SK-N-SH (cell line): ENCODE results near the gene PEX11A. TPM values are rescaled to one million over a fixed set of nuclear protein-coding genes. Genes with fewer than 3 reads are reported as not detected.

ENCODE experiments used
- CTCF ChIA-PET: fragments of 300-600, 350-600 bp; formaldehyde crosslinking; extraction: SDS; loops from one replicate; lab custom pipeline; 2021; lab: Yijun Ruan, JAX
- POLR2A ChIA-PET: fragments of 350-600 bp; sonication (Branson Sonifier 250); formaldehyde crosslinking; extraction: SDS; loops from one replicate; lab custom pipeline; 2020; ENCODE audit warnings: antibody characterized with exemption, inconsistent platforms; lab: Yijun Ruan, JAX
- DNase-seq: peaks from one replicate; pipeline ENCODE4 v3.0.0; 2012
- H2AFZ ChIP-seq: fragments of 200-600 bp; sonication (generic); 2 replicates; pipeline ENCODE4 v1.8.1; 2016; ENCODE audit warnings: antibody characterized with exemption, mild to moderate bottlenecking, low read depth
- H3F3A ChIP-seq: fragments of 200-600 bp; sonication (generic); replicated peaks from 2 replicates; pipeline ENCODE3; 2016; ENCODE audit warnings: antibody characterized with exemption, mild to moderate bottlenecking; ENCODE audit not compliant: insufficient read depth
- H3K27ac ChIP-seq, 2 experiments: fragments of 200-500 bp in 1 of 2; fragments of 200-600 bp in 1 of 2; sonication (Bioruptor generic) in 1 of 2; sonication (generic), shearing (Covaris generic) in 1 of 2; 2 replicates each; pipeline versions ENCODE4 v1.5.1 to v1.6.1; 2014 to 2016; ENCODE audit warnings: low read depth in 2 of 2, inconsistent platforms in 1 of 2, low read length in 1 of 2, mild to moderate bottlenecking in 1 of 2, mixed read lengths in 1 of 2
- H3K27me3 ChIP-seq: fragments of 200-600 bp; sonication (generic), shearing (Covaris generic); 2 replicates; pipeline ENCODE4 v1.6.1; 2016; ENCODE audit warnings: mixed run types; ENCODE audit not compliant: insufficient read depth
- H3K36me3 ChIP-seq, 2 experiments: fragments of 200-500 bp in 1 of 2; fragments of 200-600 bp in 1 of 2; sonication (Bioruptor generic) in 1 of 2; sonication (generic) in 1 of 2; replicated peaks in 1 of 2; 2 replicates each; pipeline versions ENCODE3 to v1.5.1; 2014 to 2016; ENCODE audit warnings: low read length in 1 of 2, mild to moderate bottlenecking in 1 of 2; ENCODE audit not compliant: insufficient read depth in 2 of 2, control insufficient read depth in 1 of 2
- H3K4me1 ChIP-seq, 2 experiments: fragments of 200-500 bp in 1 of 2; fragments of 200-600 bp in 1 of 2; sonication (Bioruptor generic) in 1 of 2; sonication (generic), shearing (Covaris generic) in 1 of 2; 2 replicates each; pipeline versions ENCODE4 v1.5.1 to v1.6.1; 2014 to 2016; ENCODE audit warnings: low read depth in 1 of 2, low read length in 1 of 2, mixed run types in 1 of 2; ENCODE audit not compliant: insufficient read depth in 2 of 2, control insufficient read depth in 1 of 2
- H3K4me2 ChIP-seq: fragments of 200-600 bp; sonication (generic), shearing (Covaris generic); 2 replicates; pipeline ENCODE4 v1.6.1; 2017; ENCODE audit warnings: mixed run types
- H3K4me3 ChIP-seq, 2 experiments: fragments of 200-500 bp in 1 of 2; fragments of 200-600 bp in 1 of 2; sonication (Bioruptor generic) in 1 of 2; sonication (generic), shearing (Covaris generic) in 1 of 2; 2 replicates each; pipeline versions ENCODE4 v1.5.1 to v1.8.1; 2014 to 2016; ENCODE audit warnings: low read depth in 2 of 2, inconsistent platforms in 1 of 2, low read length in 1 of 2, mild to moderate bottlenecking in 1 of 2, mixed read lengths in 1 of 2, moderate library complexity in 1 of 2
- H3K79me2 ChIP-seq: fragments of 200-600 bp; sonication (generic); 2 replicates; pipeline ENCODE4 v1.8.1; 2017; ENCODE audit warnings: mild to moderate bottlenecking; ENCODE audit not compliant: insufficient read depth
- H3K9ac ChIP-seq: fragments of 200-600 bp; sonication (generic); 2 replicates; pipeline ENCODE4 v1.6.1; 2017; ENCODE audit warnings: mixed run types
- H3K9me2 ChIP-seq: fragments of 200-600 bp; sonication (generic); 2 replicates; pipeline ENCODE4 v1.6.1; 2017; ENCODE audit warnings: mixed run types
- H3K9me3 ChIP-seq: fragments of 200-600 bp; sonication (generic); 2 replicates; pipeline ENCODE4 v1.6.1; 2017; ENCODE audit warnings: mixed run types, mild to moderate bottlenecking, moderate library complexity
- H4K20me1 ChIP-seq: fragments of 200-600 bp; sonication (generic); 2 replicates; pipeline ENCODE4 v1.6.1; 2017; ENCODE audit warnings: mild to moderate bottlenecking, mixed run types; ENCODE audit not compliant: insufficient read depth
- CHD2 ChIP-seq: fragments of 150-350 bp; IDR thresholded peaks from 2 replicates; pipeline ENCODE4 v1.6.1; 2018; ENCODE audit warnings: low read length; ENCODE audit not compliant: partially characterized antibody
- ELF1 ChIP-seq: IDR thresholded peaks from 2 replicates; pipeline ENCODE4 v1.4.0; 2012
- EZH2phosphoT487 ChIP-seq: fragments of 200-600 bp; sonication (generic); IDR thresholded peaks from 2 replicates; pipeline ENCODE4 v1.6.1; 2017; ENCODE audit warnings: low read depth, mixed run types, mild to moderate bottlenecking, antibody characterized with exemption, moderate library complexity, borderline replicate concordance
- FOXM1 ChIP-seq: IDR thresholded peaks from 2 replicates; pipeline ENCODE4 v1.4.0; 2012; ENCODE audit warnings: low read depth, mild to moderate bottlenecking
- GABPA ChIP-seq: IDR thresholded peaks from 2 replicates; pipeline ENCODE4 v1.4.0; 2012; ENCODE audit warnings: low read depth, mild to moderate bottlenecking
- GATA2 ChIP-seq: sonication (generic); formaldehyde crosslinking; IDR thresholded peaks from 2 replicates; pipeline ENCODE4 v1.5.0; 2020; ENCODE audit warnings: mild to moderate bottlenecking, missing genetic modification reagents
- NRF1 ChIP-seq: IDR thresholded peaks from 2 replicates; pipeline ENCODE4 v1.6.1; 2012; ENCODE audit warnings: low read depth, mild to moderate bottlenecking, low read length
- RAD21 ChIP-seq: IDR thresholded peaks from 2 replicates; pipeline ENCODE4 v1.6.1; 2012; ENCODE audit warnings: mild to moderate bottlenecking, low read length
- RCOR1 ChIP-seq: fragments of 150-350 bp; IDR thresholded peaks from 2 replicates; pipeline ENCODE4 v1.6.1; 2017; ENCODE audit warnings: antibody characterized with exemption, low read length
- RXRA ChIP-seq: IDR thresholded peaks from 2 replicates; pipeline ENCODE4 v1.4.0; 2012; ENCODE audit warnings: low read depth, mild to moderate bottlenecking, borderline replicate concordance
- SIN3A ChIP-seq: IDR thresholded peaks from 2 replicates; pipeline ENCODE4 v1.6.1; 2012; ENCODE audit warnings: low read depth, mild to moderate bottlenecking, low read length, moderate library complexity, borderline replicate concordance
- SMC3 ChIP-seq: IDR thresholded peaks from 2 replicates; pipeline ENCODE4 v1.6.1; 2012; ENCODE audit warnings: low read depth, low read length, improper control_type of control experiment
- TAF1 ChIP-seq: IDR thresholded peaks from 2 replicates; pipeline ENCODE4 v1.6.1; 2012; ENCODE audit warnings: low read depth, mild to moderate bottlenecking, low read length, moderate library complexity, borderline replicate concordance
- TCF12 ChIP-seq: IDR thresholded peaks from 2 replicates; pipeline ENCODE4 v1.4.0; 2012
- TEAD4 ChIP-seq: IDR thresholded peaks from 2 replicates; pipeline ENCODE4 v1.4.0; 2012; ENCODE audit warnings: mild to moderate bottlenecking, borderline replicate concordance; ENCODE audit not compliant: insufficient read depth
- YY1 ChIP-seq: IDR thresholded peaks from 2 replicates; pipeline ENCODE4 v1.4.0; 2012; ENCODE audit warnings: low read depth, mild to moderate bottlenecking
- WGBS: methylation state at CpG from one replicate; pipeline ENCODE4 v1.1.6; 2017; ENCODE audit warnings: low lambda C conversion rate; 5-methylcytosine and 5-hydroxymethylcytosine counted together
- polyA plus RNA-seq, 3 experiments: library from polyadenylated mRNA; depleted of rRNA; stranded (reverse); fragments of >200 nt; gene quantifications; 2 replicates each; pipeline ENCODE4 v1.2.3, GENCODE V29; 2012
- TF ChIP-seq, protein P1 (sequence below): fragments of 150-350 bp; IDR thresholded peaks from 2 replicates; pipeline ENCODE4 v1.6.1; 2016; ENCODE audit warnings: mild to moderate bottlenecking, low read depth, low read length
- TF ChIP-seq, protein P2 (sequence below): IDR thresholded peaks from 2 replicates; pipeline ENCODE4 v1.4.0; 2012; ENCODE audit warnings: low read depth, borderline replicate concordance
- TF ChIP-seq, protein P3 (sequence below): IDR thresholded peaks from 2 replicates; pipeline ENCODE4 v1.4.0; 2012; ENCODE audit warnings: low read depth
- TF ChIP-seq, protein P4 (sequence below): IDR thresholded peaks from 2 replicates; pipeline ENCODE4 v1.4.0; 2012; ENCODE audit warnings: low read depth, borderline replicate concordance
- TF ChIP-seq, protein P5 (sequence below): fragments of 150-350 bp; IDR thresholded peaks from 2 replicates; pipeline ENCODE4 v1.6.1; 2017; ENCODE audit warnings: antibody characterized with exemption, low read length, low read depth, borderline replicate concordance

PEX11A gene
- polyA plus RNA-seq, 1 of the 3 experiments (the other 2 are of a cell fraction) = 6.1 TPM

DNA sequence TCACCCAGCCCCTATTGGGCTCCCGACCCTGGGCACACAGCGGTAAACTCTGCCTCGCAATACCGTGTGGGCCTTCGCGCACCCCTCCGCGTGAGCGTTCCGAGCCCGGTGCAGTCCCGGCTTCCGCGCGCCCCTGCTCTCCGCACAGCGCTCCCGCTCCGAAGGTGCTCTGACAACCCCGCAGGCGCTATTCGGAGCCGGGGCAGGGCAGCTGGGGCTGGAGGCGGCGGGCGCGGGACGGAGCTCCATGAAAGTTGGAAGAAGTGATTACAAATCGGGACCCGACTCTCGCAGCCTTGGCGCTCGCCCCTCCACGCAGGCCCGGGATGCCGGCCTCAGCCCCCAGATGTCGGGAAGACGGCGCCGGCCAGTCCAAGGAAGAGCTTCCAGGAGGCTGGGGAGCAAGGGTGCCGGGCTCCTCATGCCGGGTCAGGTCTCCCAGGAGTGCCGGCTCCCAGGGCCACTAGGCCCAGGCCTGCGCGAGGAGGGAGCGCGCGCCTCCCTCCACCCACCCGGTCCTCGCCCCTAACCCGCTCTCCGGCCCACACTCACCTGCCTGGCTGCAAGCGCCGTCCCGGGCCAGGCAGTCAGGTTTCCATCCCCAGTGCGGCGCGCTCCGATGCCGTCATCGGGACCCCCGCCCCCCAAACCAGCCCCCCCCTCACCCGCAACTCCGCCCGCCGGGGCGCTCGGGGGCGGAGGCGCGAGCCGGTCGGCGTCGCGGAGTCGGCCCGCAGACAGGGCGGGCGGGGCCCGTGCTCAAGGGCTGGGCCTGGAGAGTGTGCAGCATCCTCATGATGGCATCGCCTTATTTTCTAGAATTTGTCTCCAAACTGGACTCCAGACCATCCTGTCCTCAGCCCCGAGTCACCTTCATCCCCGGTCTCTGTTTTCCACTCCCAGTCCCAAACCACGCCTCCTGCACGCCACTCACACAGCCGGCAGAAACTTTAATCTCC lies 35.4 kb downstream of the PEX11A start, which contains the start of gene KIF7 (continued):
- TF ChIP-seq SIN3A (no peak), NRF1 (no peak), TCF12 (no peak), GABPA (no peak), FOXM1 (no peak), RXRA (no peak), YY1 (no peak), EZH2phosphoT487 (no peak)
- TF ChIP-seq, protein P1, sequence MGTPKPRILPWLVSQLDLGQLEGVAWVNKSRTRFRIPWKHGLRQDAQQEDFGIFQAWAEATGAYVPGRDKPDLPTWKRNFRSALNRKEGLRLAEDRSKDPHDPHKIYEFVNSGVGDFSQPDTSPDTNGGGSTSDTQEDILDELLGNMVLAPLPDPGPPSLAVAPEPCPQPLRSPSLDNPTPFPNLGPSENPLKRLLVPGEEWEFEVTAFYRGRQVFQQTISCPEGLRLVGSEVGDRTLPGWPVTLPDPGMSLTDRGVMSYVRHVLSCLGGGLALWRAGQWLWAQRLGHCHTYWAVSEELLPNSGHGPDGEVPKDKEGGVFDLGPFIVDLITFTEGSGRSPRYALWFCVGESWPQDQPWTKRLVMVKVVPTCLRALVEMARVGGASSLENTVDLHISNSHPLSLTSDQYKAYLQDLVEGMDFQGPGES = no peak
- TF ChIP-seq, protein P2, sequence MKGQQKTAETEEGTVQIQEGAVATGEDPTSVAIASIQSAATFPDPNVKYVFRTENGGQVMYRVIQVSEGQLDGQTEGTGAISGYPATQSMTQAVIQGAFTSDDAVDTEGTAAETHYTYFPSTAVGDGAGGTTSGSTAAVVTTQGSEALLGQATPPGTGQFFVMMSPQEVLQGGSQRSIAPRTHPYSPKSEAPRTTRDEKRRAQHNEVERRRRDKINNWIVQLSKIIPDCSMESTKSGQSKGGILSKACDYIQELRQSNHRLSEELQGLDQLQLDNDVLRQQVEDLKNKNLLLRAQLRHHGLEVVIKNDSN = no peak
- TF ChIP-seq, protein P3, sequence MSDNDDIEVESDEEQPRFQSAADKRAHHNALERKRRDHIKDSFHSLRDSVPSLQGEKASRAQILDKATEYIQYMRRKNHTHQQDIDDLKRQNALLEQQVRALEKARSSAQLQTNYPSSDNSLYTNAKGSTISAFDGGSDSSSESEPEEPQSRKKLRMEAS = peak; percentile 63

DNA sequence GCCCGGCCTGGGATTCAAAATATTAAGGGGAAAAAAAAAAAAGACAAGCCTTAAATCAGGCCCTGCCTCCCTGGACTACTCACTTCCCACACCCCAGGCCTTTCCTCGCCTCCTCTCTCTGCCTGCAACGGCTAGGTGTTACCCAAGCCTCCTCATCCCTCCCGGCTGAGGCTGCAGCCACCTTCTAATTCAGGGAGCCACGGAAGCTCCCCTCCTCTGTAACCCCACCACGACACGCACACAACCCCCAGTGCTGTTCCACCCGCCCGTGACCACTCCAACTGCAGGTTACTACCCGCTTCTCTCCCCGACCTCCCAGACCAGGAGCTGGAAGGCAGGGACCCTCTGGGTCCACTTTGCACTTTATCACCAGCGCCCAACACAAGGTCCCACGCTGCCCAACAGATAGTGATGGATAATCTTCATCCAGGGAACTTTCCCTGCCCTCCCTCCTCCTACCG lies 36.2 kb downstream of the PEX11A start:
- peak overlapping the region; percentile 35; the same call in 1 of the 2 replicates for H2AFZ ChIP-seq
- no peaks in the 10 kb centered on the region for H3K9me3 ChIP-seq
- H4K20me1 ChIP-seq = no peaks in the 10 kb centered on the region
- WGBS = 51% methylated on average over 14 of the region's 14 CpGs
- no peak for DNase-seq
- H3K4me1 ChIP-seq = peaks cover 0 to 6% of the 10 kb centered on the region in 2 experiments; a peak in 2 of 4 replicates
- POLR2A ChIA-PET = interaction anchor here (1.1 to 1.2 kb wide), 2 partner anchors 12 to 240 kb away, joined by 3 to 4 read pairs; partner anchors contain the start of gene AP3S2
- no peaks in the 10 kb centered on the region for H3K27me3 ChIP-seq
- CTCF ChIA-PET = interaction anchor here (0.6 to 1.6 kb wide), 4 partner anchors 8 to 86 kb away, joined by 3 to 7 read pairs (median 4); no protein-coding TSS in a partner anchor
- peaks cover 39% of the 10 kb centered on the region for H3K79me2 ChIP-seq
- H3K27ac ChIP-seq = peak overlapping the region in 1 of 2 experiments; percentile 28; a peak in 1 of 4 replicates
- H3K4me3 ChIP-seq = peak overlapping the region; percentile 74 to 90
- H3K9me2 ChIP-seq = no peaks in the 10 kb centered on the region
- peak overlapping the region; percentile 85 for H3K9ac ChIP-seq
- peaks cover 20% of the 10 kb centered on the region for H3F3A ChIP-seq
- peak overlapping the region; percentile 96 for H3K4me2 ChIP-seq
- H3K36me3 ChIP-seq = peaks cover 0 to 6% of the 10 kb centered on the region in 2 experiments
- no peak for TF ChIP-seq RCOR1
- no peak for TF ChIP-seq TEAD4
- no peak for TF ChIP-seq GABPA
- TF ChIP-seq TAF1 = no peak
- TF ChIP-seq RAD21 = no peak
- TF ChIP-seq, protein P1 = no peak
- TF ChIP-seq, protein P4, sequence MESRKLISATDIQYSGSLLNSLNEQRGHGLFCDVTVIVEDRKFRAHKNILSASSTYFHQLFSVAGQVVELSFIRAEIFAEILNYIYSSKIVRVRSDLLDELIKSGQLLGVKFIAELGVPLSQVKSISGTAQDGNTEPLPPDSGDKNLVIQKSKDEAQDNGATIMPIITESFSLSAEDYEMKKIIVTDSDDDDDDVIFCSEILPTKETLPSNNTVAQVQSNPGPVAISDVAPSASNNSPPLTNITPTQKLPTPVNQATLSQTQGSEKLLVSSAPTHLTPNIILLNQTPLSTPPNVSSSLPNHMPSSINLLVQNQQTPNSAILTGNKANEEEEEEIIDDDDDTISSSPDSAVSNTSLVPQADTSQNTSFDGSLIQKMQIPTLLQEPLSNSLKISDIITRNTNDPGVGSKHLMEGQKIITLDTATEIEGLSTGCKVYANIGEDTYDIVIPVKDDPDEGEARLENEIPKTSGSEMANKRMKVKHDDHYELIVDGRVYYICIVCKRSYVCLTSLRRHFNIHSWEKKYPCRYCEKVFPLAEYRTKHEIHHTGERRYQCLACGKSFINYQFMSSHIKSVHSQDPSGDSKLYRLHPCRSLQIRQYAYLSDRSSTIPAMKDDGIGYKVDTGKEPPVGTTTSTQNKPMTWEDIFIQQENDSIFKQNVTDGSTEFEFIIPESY = no peak
- TF ChIP-seq SMC3 = no peak
- TF ChIP-seq SIN3A = no peak
- TF ChIP-seq RXRA = no peak
- TF ChIP-seq, protein P3 = no peak
- TF ChIP-seq, protein P5, sequence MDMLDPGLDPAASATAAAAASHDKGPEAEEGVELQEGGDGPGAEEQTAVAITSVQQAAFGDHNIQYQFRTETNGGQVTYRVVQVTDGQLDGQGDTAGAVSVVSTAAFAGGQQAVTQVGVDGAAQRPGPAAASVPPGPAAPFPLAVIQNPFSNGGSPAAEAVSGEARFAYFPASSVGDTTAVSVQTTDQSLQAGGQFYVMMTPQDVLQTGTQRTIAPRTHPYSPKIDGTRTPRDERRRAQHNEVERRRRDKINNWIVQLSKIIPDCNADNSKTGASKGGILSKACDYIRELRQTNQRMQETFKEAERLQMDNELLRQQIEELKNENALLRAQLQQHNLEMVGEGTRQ = no peak
- TF ChIP-seq CHD2 = no peak
- TF ChIP-seq ELF1 = no peak
- TF ChIP-seq FOXM1 = no peak
- TF ChIP-seq GATA2 = no peak
